Ishikawa (cell line): Measurements from ENCODE around the gene C17orf75.

Experiments used
- CEBPB ChIP-seq: IDR thresholded peaks from 2 replicates; pipeline ENCODE4 v1.6.1; 2012
- CREB1 ChIP-seq: IDR thresholded peaks from 2 replicates; pipeline ENCODE4 v1.6.1; 2012; ENCODE audit warnings: low read depth
- EGR1 ChIP-seq: IDR thresholded peaks from 2 replicates; pipeline ENCODE4 v1.6.1; 2012
- EP300 ChIP-seq: IDR thresholded peaks from 2 replicates; pipeline ENCODE4 v1.6.1; 2012; ENCODE audit warnings: borderline replicate concordance
- FOXM1 ChIP-seq: IDR thresholded peaks from 2 replicates; pipeline ENCODE4 v1.6.1; 2012; ENCODE audit warnings: low read depth, borderline replicate concordance
- MAX ChIP-seq: IDR thresholded peaks from 2 replicates; pipeline ENCODE4 v1.6.1; 2012
- NFIC ChIP-seq: IDR thresholded peaks from 2 replicates; pipeline ENCODE4 v1.6.1; 2012
- RAD21 ChIP-seq: IDR thresholded peaks from 2 replicates; pipeline ENCODE4 v1.6.1; 2012; ENCODE audit warnings: low read depth
- REST ChIP-seq: IDR thresholded peaks from 2 replicates; pipeline ENCODE4 v1.6.1; 2012; ENCODE audit warnings: low read depth, mild to moderate bottlenecking
- TAF1 ChIP-seq: IDR thresholded peaks from 2 replicates; pipeline ENCODE4 v1.6.1; 2012; ENCODE audit warnings: low read depth, mild to moderate bottlenecking
- TCF12 ChIP-seq: IDR thresholded peaks from 2 replicates; pipeline ENCODE4 v1.6.1; 2012; ENCODE audit warnings: low read depth
- TEAD4 ChIP-seq: IDR thresholded peaks from 2 replicates; pipeline ENCODE4 v1.6.1; 2012
- USF1 ChIP-seq: IDR thresholded peaks from 2 replicates; pipeline ENCODE4 v1.6.1; 2012
- YY1 ChIP-seq: IDR thresholded peaks from 2 replicates; pipeline ENCODE4 v1.6.1; 2012; ENCODE audit warnings: low read depth
- ZBTB7A ChIP-seq: IDR thresholded peaks from 2 replicates; pipeline ENCODE4 v1.6.1; 2012; ENCODE audit warnings: low read depth

Gene C17orf75

GRCh38 chr17:32341857-32342602 is at the start of gene C17orf75:
Gene C17orf75, minus strand, starts transcription at chr17:32342173. Its CDS starts 34 bp downstream, at chr17:32342139.
- TF ChIP-seq MAX (peak; percentile 87), ZBTB7A (no peak), YY1 (peak; percentile 83), USF1 (peak; percentile 75), CEBPB (peak; percentile 21; the same call in 1 of the 2 replicates), TCF12 (peak; percentile 64; the same call in 1 of the 2 replicates), TEAD4 (peak; percentile 56), TAF1 (peak; percentile 94), EP300 (peak; percentile 58), EGR1 (no peak), REST (no peak; the same call in 1 of the 2 replicates), NFIC (peak; percentile 57; the same call in 1 of the 2 replicates)

GRCh38 chr17:32388613-32389459 is 46.9 kb upstream of the C17orf75 start:
- TF ChIP-seq REST (no peak), CREB1 (no peak), YY1 (no peak), TAF1 (no peak), EGR1 (no peak), TCF12 (no peak), NFIC (no peak), RAD21 (no peak), MAX (no peak), TEAD4 (no peak), FOXM1 (no peak), CEBPB (no peak)

- TF ChIP-seq EP300 (no peak), YY1 (no peak), FOXM1 (no peak), MAX (no peak), CREB1 (no peak), REST (no peak), TCF12 (no peak), USF1 (no peak), TEAD4 (no peak), RAD21 (no peak), CEBPB (no peak), NFIC (no peak), TAF1 (no peak), EGR1 (no peak), ZBTB7A (no peak)
Measured at GRCh38 chr17:32386844-32387243, 44.9 kb upstream of the C17orf75 start.
